ENCODE data around the gene MROH9. TPM values are rescaled to one million over a fixed set of nuclear protein-coding genes. Genes with fewer than 3 reads are reported as not detected.

The MROH9 gene
- total and polyA plus RNA-seq, 2 of the 8 experiments (the other 6 are each of a cell fraction or from before 2014, with no cell fraction given), result not detected

GRCh38 chr1:170927955-170928840 is 7.1 kb upstream of the MROH9 start:
- H3K23ac ChIP-seq (ENCODE audit: insufficient read length), result no peak overlapping the region
- no peak overlapping the region for H2BK12ac ChIP-seq (ENCODE audit: low read depth, low read length)
- H3K9me3 ChIP-seq (ENCODE audit: insufficient read depth in 2 of 2, low read depth in 1 of 2, low read length in 1 of 2), result no peaks in the 10 kb centered on the region
- DNase-seq (ENCODE audit: low read depth in 1 of 2, low spot score in 2 of 2) (no peak), FAIRE-seq (peak; percentile 45)
- no peak overlapping the region for H2BK15ac ChIP-seq (ENCODE audit: low read length)
- H4K91ac ChIP-seq (replicated peaks; ENCODE audit: insufficient read length, low read length), result no peak overlapping the region
- H3K4ac ChIP-seq (replicated peaks; ENCODE audit: insufficient read length, low read depth, low read length), result no peak overlapping the region
- H2BK5ac ChIP-seq (ENCODE audit: low read depth, low read length), result no peak overlapping the region
- H3K4me3 ChIP-seq (ENCODE audit: extremely low read depth in 1 of 4, insufficient read depth in 2 of 4, low read depth in 3 of 4, low read length in 4 of 4), result no peak overlapping the region
- 82% methylated on average over 8 of the region's 8 CpGs; no CpG with 5 or more reads in 1 of the 2 experiments for WGBS, 2 experiments (ENCODE audit: extremely low coverage in 1 of 2, insufficient coverage in 1 of 2, insufficient read length in 1 of 2, insufficient replicate concordance in 2 of 2, low coverage in 1 of 2, low lambda C conversion rate in 2 of 2, missing lambda C conversion rate in 1 of 2)
- no peak overlapping the region for H3K4me2 ChIP-seq (ENCODE audit: insufficient read depth in 1 of 2, low read depth in 2 of 2, low read length in 2 of 2)
- H2BK20ac ChIP-seq (ENCODE audit: low read length), result no peak overlapping the region
- H4K20me1 ChIP-seq (replicated peaks in 1 of 2; ENCODE audit: control insufficient read depth in 1 of 2, insufficient read depth in 2 of 2, low read length in 2 of 2), result no peaks in the 10 kb centered on the region
- H2BK120ac ChIP-seq (replicated peaks; ENCODE audit: low read depth, low read length), result no peak overlapping the region
- H3K18ac ChIP-seq (ENCODE audit: extremely low read depth, low read length), result no peak overlapping the region
- H3K79me2 ChIP-seq (ENCODE audit: control insufficient read depth in 1 of 2, insufficient read depth in 2 of 2, low read length in 2 of 2), result no peaks in the 10 kb centered on the region
- no peak overlapping the region for H4K8ac ChIP-seq (ENCODE audit: extremely low read depth, insufficient read depth, low read length)
- no peaks in the 10 kb centered on the region for H3K27me3 ChIP-seq (replicated peaks in 1 of 4; ENCODE audit: control insufficient read depth in 3 of 4, extremely low read depth in 1 of 4, insufficient read depth in 3 of 4, low read length in 3 of 4)
- no peak overlapping the region for H4K5ac ChIP-seq (ENCODE audit: insufficient read length, low read depth, low read length)
- no peak overlapping the region for H2AK5ac ChIP-seq (ENCODE audit: low read depth, low read length)
- no peak overlapping the region for H3K56ac ChIP-seq (replicated peaks; ENCODE audit: insufficient read length, low read depth, low read length)
- H3K14ac ChIP-seq (ENCODE audit: insufficient read length), result no peak overlapping the region
- H3K36me3 ChIP-seq (ENCODE audit: control insufficient read depth in 2 of 4, insufficient read depth in 4 of 4, low read length in 3 of 4), result no peaks in the 10 kb centered on the region
- POLR2A ChIA-PET (ENCODE audit: partially characterized antibody), result no interaction called here
- no peaks in the 10 kb centered on the region for H3K23me2 ChIP-seq (ENCODE audit: low read depth, low read length)
- H3K9ac ChIP-seq (replicated peaks in 1 of 4; ENCODE audit: extremely low read depth in 1 of 4, low read depth in 3 of 4, low read length in 3 of 4), result no peak overlapping the region
- TF ChIP-seq CBX8 (IDR thresholded peaks at IDR 0.05; ENCODE audit: borderline replicate concordance, low read depth, low read length), result no peak
- TF ChIP-seq SP4 (IDR thresholded peaks at IDR 0.05; ENCODE audit: low read length), result no peak
- TF ChIP-seq, protein P1, sequence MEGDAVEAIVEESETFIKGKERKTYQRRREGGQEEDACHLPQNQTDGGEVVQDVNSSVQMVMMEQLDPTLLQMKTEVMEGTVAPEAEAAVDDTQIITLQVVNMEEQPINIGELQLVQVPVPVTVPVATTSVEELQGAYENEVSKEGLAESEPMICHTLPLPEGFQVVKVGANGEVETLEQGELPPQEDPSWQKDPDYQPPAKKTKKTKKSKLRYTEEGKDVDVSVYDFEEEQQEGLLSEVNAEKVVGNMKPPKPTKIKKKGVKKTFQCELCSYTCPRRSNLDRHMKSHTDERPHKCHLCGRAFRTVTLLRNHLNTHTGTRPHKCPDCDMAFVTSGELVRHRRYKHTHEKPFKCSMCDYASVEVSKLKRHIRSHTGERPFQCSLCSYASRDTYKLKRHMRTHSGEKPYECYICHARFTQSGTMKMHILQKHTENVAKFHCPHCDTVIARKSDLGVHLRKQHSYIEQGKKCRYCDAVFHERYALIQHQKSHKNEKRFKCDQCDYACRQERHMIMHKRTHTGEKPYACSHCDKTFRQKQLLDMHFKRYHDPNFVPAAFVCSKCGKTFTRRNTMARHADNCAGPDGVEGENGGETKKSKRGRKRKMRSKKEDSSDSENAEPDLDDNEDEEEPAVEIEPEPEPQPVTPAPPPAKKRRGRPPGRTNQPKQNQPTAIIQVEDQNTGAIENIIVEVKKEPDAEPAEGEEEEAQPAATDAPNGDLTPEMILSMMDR (IDR thresholded peaks at IDR 0.05; ENCODE audit: control extremely low read depth in 1 of 3, insufficient read depth in 1 of 3, low read depth in 1 of 3, low read length in 3 of 3), result peak in 2 of 3 experiments; percentile 22 to 26; a peak in 2 of 4 replicates
- no peak for TF ChIP-seq GTF2F1 (IDR thresholded peaks at IDR 0.05; ENCODE audit: borderline replicate concordance, low read depth, low read length)
- peak; percentile 54 to 58 for TF ChIP-seq RAD21 (IDR thresholded peaks at IDR 0.05 in 1 of 2, conservative IDR thresholded peaks at IDR 0.05 in 1 of 2; ENCODE audit: low read depth in 2 of 2, low read length in 2 of 2)
- no peak for TF ChIP-seq SIN3A (conservative IDR thresholded peaks at IDR 0.05 in 1 of 2, IDR thresholded peaks at IDR 0.05 in 1 of 2; ENCODE audit: low read depth in 1 of 2, low read length in 2 of 2)
- TF ChIP-seq BACH1 (IDR thresholded peaks at IDR 0.05; ENCODE audit: low read length), result no peak
- no peak overlapping the region for H3K27ac ChIP-seq (ENCODE audit: low read depth, low read length)
- H3K4me1 ChIP-seq (replicated peaks in 1 of 4; ENCODE audit: control insufficient read depth in 3 of 4, insufficient read depth in 4 of 4, low read length in 3 of 4), result peaks cover 0 to 4% (median 1%) of the 10 kb centered on the region in 4 experiments; a peak in 2 of 7 replicates
- H2AFZ ChIP-seq (ENCODE audit: low read length), result no peak overlapping the region
- H3K79me1 ChIP-seq (ENCODE audit: low read depth, low read length), result no peaks in the 10 kb centered on the region
- CTCF ChIA-PET (ENCODE audit: partially characterized antibody), result interaction anchor here (0.7 to 4.2 kb wide), 31 partner anchors 8 to 1000 kb away, joined by 3 to 75 read pairs (median 4); no protein-coding TSS in a partner anchor
